HG02759 (cell line): ENCODE data around the gene TMEM175.

ENCODE experiments used
- ATAC-seq: cut with Tn5 transposase; IDR thresholded peaks from one replicate; pipeline ENCODE4 v1.9.1; 2021; ENCODE audit warnings: mild to moderate bottlenecking, moderate library complexity; ENCODE audit not compliant: unreplicated experiment

The TMEM175 gene

DNA sequence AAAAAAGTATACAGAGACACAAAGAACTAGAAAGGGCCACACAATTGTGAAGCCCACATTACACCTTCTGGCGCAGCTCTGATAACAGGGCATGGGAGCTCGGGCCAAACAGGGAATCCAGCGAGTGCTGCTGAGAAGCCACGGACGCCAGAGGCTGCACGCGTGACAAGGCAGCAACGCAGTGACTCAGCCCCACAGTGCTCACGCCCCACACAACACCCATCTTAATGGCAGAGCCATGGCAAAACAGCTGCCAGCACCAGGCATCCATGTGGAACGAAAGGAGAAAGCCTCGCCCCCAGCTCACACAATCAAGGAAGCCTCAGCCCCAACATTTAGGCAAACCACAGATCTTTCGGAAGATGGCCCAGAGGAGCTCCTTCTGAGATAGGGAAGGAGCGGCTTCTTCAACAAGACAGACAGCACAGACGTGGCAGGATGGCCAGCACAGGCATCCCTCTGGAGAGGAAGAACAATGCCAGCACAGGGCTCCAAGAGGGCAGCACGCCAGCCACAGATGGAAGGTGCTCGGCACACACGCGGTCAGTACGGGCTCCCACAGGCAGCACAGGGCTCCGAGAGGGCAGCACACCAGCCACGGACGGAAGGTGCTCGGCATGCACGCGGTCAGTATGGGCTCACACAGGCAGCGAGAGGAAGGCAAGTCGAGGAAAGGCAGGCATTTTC, 33.2 kb upstream of the TMEM175 start:
- ATAC-seq: no peak

DNA sequence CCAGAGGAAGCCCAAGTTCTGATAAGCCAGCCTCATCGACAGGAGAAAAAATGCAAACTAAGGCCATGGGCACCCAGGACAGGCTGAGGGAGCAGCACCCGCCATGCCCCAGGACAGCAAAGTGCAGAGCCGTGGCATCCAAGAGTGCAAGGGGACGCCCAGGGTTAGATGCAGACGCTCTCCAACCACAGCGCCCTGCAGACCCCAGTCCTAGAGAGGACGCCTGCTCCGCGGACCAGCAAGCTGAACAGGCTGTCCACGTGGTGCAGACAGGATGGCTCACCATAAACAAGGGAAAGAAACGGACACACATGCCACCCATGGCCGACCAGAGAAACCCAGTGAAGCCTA, 32.7 kb upstream of the TMEM175 start:
- ATAC-seq: no peak

DNA sequence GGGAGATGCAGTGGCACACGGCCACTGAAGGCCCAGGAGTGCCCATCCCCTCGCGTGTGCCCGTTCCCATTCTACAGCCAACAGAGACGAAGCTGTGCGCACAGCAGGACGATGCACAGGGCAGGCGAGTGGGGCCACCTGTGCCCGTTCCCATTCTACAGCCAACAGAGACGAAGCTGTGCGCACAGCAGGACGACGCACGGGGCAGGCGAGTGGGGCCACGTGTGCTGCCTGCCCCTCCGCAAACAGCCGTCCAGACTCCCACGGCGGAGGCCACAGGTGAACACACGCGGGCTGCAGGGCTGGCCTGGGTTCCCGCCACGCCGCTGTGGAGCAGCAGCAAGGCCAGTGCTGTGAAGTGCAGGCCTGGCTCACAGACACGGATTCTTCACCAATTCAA, 32.2 kb upstream of the TMEM175 start:
- ATAC-seq: no peak

DNA sequence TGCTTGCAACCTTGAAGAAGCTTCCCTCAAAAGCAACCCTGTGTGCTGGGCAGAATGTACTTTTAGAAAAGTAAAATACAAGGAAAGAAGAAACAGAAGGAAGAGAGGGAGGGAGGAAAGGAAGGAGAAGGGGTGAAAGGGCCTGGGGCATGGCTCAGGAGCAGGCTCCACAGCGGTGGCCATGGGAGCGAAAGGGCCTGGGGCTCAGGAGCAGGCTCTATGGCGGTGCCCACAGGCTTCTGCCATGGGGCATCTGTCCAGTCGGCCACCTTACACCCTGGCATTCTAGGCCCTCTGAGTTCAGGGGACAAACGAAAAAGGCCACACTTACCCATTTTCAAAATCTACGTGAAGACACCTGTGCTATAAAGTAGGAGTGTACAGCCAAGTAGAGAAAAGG, 31.5 kb upstream of the TMEM175 start:
- no peak for ATAC-seq

DNA sequence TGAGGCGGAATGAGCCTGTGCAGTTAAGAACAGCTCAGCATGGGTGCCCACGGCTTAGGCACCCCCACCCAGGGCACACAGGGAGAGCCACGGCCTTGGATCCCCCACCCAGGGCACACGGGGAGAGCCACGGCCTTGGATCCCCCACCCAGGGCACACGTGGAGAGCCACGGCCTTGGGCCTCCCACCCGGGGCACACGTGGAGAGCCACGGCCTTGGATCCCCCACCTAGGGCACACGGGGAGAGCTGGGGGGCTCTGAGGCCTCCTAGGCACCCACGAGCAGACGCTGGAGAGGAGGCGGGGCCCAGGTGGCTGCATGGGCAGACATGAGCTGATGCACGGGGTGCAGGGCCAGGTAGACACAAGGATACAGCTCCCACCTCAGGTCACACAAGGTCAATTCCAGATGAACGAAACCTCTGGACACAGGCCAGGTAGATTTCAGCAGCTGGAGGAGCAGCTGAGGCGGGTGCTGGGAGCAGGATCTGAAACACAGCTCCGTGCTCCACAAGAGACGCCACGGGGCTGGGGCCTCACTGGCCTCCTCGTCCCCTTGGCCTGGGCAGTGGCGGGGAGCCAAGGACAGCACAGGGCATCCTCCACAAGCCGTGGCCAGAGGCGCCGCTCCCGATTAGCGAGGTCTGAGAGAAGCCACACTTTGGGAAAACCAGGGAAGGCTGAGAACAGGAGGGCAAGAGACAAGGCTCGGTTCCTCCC, 30.9 kb upstream of the TMEM175 start:
- ATAC-seq: no peak

DNA sequence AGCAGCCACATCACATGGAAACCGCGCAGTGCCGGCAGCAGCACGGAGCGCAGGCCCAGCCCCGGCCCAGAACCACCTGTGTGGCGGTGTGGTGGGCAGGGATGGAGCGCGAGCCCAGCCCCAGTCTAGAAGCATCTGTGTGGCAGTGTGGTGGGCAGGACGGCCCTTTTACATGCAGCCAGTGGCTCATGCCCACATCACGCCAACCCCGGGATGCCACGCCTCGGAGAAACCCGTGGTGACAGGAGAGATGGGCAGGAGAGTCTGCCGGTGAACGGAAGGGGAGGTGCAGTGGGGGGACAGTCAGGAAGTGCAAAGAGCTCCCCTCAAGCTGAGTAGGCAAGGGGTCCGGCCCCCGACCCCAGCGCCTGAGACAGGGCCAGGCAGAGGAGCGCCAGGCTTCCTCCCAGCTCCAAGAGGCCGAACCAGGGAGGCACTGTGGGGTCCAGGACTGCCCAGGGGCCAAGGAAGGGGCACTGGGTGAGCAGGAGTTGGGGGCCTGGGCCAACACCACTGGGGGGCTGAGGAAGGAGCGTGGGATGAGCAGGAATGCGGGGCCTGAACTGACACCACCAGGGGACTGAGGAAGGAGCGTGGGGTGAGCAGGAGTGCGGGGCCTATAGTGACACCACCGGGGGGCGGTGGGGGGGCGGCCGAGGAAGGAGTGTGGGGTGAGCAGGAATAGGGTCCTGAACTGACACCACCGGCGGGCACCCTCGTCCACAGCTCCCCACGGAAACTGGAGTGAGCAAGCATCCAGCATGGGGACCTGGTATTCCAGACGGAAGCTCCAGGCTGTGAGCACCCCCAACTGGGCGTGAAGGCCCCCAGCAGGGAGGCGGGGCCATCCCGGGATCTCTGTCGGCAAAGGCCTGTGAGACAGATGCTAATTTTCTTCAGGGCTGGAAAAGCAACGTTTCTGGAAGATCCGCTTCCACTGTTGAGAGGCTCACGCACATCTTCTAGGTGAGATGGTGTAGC, 28.9 kb upstream of the TMEM175 start:
- ATAC-seq: no peak

DNA sequence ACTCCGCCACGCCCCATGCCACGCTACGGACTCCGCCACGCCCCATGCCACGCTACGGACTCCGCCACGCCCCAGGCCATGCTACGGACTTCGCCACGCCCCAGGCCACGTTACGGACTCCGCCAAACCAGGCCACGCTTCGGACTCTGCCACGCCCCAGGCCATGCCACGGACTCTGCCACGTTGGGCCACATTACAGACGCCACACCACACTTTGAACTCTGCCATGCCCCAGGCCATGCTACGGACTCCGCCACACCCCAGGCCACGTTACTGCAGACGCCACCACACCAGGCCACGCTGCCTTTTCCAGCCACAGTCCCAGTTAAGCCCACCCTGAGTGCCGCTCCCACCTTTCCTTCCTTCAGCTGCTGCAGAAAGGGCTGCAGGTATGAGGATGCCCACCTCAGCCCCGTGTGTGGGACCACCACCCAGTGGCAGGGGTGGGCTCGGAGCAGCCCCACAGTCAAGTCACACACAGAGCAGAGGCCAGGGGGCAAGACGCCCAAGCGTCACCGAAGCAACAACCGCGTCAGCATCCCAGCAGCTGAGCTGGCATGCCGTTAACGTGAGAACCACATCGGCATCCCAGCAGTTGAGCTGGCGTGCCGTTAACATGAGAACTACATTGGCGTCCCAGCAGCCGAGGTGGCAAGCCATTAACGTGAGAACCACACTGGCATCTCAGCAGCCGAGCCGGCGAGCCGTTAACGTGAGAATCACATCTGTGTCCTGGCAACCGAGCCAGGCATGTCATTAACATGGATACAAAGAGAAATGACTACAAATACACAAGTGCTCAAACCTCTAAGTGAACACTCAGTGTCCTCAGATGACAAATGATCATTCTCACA, 26.5 kb upstream of the TMEM175 start:
- ATAC-seq: no peak

DNA sequence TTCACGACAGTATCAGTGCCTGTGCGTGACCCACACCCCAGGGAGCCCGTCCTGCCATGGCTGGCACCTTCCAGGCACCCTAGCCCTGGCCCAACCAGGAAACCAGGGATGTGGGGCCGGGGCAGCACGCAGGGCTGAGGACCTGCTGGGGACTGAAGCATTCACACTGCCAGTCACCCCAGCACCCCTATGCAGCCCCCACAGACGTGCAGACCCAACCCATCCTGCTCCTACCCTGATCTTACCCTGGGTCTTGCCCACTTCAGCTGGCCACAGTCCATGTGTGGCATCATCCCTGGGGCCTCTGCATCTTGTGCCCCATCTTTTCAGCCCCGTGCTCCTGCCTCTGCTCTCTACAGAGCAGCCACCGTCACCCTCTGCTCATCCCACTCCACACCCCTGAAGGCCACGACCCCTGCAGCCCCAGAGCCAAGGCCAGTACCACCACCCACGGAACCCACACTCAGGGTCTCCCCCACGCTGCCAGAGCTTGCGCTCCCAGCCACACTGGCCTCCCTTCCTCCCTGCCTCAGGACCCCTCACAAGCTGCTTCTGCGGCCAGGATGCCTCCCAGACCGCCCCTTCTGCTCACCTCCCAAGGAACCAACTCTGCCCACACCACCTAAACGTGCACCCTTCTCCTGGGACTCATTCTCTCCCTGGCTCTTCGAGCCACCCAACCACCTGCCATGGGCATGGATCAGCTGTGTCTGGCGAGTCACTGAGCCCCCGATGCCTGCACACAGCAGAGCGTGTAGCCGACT, 25.7 kb upstream of the TMEM175 start:
- no peak for ATAC-seq

DNA sequence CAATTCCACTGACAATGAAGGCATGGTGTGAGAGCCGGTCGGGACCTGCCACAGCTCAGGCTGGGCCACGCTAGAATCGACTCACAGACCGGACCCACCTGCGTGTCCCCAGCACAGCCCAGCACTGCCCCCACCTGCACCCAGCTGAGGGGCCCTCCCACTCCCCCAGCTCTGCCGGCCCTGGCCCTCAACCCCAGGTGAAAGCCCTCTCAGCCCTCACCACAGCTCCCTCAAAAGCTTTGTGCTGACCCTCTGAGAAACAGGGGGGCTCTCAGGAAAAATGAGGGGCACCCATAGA, 25.2 kb upstream of the TMEM175 start:
- ATAC-seq: no peak

DNA sequence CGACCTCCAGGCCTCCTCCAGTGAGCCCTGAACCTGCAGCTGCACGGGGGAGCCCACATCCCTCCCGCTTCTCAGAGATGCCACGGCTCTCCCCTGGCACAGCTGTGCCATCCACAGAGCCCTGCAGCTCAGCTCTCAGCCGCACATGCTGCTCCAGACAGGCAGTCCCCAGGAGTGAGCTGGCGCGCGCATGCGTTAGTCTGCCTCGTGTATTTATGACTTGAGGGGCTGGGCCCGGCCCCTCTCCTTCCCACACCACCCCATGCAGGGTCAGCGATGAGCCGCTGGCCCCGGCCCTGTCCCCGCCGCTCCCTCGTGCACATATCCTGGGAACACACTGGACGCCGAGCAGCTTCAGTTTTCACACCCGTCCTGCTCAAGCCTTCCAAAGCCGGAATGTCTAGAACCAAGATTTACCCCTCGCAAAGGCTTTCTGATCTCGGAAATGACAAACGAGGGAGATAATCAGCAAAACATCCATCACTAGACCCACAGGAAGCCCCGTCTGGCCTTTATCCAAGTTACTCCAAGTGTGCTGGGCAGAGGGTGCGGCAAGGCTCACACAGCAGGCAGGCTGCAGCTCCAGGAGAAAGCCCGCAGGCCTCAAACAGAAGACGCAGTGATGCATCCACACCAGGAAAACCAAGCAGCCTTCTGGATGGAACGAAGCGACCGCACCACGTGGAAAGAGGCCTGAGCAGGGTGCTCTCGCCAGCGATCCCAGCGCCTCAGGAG, 24.4 kb upstream of the TMEM175 start:
- no peak for ATAC-seq

DNA sequence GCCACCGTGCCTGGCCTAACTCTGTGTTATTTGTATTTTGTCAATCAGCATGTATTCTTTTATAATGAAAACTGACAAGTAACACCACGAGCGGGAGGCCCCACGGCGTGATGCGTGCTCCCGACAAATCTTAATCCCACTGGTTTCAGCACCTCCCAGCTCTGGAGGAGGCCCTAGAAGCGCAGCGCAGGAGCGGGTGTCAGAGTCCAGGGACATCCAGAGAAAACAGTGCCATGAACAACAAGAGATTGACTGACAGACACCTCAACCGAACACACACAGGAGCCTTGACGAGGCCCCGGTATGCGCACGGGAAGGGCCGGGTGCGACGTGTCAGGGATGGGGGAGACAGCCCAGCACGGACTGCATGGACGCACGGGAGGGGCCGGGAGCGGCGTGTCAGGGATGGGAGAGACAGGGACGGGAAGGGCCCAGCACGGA, 23.1 kb upstream of the TMEM175 start:
- ATAC-seq: no peak

DNA sequence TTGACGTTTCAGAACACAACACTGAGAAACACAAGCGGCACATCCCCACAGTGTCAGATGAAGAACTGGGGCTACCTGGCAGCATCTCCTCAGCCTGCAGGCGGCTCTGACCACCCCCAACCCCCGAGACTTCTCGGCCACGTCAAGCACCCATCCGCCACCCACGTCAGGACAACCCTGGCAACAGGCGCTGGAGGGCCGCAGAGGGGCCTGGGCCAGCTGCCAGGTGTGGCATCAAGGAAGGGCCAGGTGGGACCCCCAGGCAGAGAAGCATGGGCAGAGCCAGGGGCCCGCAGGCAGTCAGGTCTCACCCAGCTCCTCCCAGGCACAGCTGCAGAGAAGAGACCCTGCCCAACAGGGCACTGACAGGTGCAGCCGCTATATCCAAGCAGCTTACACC, 22.4 kb upstream of the TMEM175 start:
- ATAC-seq: no peak

DNA sequence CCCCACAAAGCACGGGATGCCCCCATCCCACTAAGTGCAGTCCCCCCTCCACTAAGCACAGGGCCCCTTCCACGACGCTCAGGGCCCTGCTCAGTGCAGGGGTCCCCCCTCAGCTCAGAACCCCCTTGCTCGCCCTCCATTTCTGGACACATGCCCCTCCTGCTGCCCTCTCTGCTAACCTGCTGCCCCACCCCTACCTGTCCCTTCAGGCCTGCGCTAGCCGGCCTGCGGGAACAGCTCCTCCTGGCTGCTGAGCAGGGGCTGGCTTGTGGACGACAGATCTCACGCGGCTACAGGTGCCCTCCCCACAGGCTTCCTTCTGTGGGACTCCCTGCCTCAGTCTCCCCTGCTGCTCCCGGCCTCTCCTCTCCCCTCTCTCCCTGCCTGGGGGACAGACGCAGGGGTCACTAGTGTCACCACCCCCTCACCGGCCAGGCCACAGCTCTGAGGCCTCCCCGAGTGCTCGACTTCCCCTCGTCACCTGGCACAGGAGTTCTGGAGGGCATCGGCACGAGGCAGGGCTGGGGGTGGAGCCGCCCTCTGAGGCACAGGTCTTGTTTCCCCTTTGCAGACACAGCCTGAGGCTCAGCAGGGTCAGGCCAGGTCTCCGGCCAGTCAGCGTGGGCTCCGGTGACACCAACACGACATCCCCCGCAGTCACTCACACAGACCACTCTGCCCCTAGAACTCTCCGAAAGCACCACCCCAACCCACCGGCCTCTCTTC, 21.7 kb upstream of the TMEM175 start:
- no peak for ATAC-seq

DNA sequence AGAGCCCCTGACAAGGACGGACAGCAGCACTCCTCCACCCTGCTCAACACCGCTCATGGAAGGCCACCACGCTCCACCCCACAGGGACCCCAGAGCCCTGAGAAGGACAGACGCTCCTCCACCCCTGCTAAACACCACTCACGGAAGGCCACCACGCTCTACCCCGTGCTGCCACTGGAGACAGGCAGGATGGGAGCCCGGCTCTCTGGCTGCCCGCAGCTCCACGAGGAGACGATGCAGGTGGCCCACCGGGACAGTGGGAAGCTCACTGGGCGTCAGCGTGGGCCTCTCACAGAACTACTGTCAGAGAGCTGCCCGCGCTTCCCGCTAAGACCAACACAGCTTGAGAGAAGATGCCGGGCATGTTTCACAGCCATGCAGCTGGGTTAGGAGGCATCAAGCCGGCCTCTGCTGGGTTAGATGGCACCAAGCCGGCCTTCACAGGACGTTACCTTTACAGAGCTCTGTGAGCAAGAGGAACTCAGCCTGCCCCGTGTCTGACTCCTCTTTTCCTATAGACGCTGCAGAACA, 21.0 kb upstream of the TMEM175 start:
- ATAC-seq: no peak

DNA sequence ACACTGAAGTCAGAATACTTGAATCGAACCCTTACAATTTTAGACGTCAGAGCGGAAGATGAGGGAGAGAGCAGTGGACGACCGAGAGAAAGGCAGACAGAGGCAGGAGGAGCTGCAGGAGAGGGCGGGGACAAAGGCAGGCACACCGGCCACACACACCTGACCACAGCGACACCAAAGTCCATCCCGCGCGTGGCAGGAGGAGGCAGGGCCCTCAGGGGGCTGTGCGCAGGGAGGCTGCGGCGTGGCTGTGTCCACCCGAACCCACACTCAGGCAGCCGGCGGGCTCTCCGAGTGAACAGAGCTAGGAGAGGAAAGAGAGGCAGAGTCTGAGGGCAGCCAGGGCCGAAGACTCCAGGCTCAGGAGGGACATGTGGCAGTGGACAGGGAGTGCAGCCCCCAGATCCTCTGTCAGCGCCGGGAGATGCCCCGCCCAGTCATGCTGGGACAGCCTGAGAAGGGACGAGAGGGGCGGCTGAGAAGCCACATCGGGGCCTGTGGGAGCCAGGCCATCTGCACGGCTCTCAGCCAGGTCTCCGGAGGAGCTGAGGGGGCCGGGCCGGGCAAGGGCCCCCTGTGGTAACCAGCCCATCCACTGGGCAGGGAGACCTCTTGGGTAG, 20.3 kb upstream of the TMEM175 start:
- no peak for ATAC-seq

DNA sequence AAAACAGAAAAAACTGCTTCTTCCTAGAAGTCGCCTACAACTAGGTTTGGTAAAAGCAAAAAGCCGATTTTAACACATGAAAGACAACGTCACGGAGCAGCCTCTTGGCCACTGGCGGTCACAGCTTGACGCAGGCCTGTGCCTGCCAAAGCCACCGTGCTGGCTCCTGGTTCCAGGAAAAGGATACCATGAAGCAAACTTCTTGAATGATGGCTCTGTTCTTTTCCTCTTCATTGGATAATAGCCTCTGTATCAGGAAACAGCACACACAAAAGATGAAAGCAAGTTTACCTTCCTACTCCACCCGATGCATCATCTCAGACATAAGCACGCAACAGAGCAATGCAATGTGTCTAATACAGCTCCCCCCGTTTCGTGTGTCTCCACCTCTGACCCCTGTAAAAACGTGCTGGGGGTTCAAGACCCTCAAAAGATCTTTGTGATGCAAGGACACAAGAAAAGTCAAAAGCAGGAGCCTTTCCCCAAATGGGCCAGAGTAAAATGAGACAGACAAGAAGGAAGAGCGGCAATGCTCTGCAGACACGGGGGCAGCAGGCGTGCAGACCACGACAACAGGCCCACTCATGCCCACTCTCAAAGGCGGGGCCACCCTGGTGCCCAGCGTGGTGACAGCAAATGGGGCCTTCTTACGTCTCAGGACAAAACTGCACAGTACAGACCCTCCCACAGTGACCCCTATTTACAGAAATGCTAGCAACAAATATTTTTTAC, 19.5 kb upstream of the TMEM175 start:
- no peak for ATAC-seq

DNA sequence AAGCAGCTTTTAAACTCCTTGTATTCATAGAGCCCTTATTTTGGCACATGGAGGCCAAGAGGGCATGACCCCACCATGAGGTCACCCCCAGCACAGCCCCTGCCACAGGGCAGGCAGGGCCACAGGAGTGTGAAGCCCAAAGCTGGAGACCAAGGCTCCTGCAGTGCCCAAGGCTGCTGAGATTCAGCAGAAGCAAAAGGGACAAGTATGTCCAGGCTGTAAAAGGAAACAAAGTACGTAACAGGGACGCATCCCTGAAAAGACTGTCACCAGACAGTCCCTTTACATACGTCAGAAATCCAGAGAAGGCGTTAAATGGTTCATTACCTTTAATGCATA, 19.0 kb upstream of the TMEM175 start:
- no peak for ATAC-seq

DNA sequence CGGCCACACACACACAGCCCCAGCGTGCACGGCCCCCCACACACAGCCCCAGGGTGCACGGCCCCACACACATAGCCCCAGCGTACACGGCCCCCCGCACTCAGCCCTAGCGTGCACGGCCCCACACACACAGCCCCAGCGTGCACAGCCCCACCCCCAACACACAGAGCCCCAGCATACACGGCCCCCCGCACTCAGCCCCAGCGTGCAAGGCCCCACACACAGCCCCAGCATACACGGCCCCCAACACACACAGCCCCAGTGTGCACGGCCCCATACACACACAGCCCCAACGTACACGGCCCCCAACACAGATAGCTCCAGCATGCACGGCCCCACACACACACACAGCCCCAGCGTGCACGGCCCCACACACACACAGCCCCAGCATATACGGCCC, 17.7 kb upstream of the TMEM175 start:
- ATAC-seq: no peak
